ENCODE results near the gene ACOT11.
A peak's percentile ranks its signal among the peaks of the same experiment; 100 is the strongest.

The ACOT11 gene

GRCh38 chr1:54542120-54542961 is 5.7 kb upstream of the ACOT11 start:
- H3K9ac ChIP-seq (ENCODE audit: low read depth, low read length), result peak overlapping the region; percentile 41
- peak overlapping the region; percentile 11 to 47; a peak in 2 of 4 replicates for H3K4me3 ChIP-seq (ENCODE audit: low read depth in 1 of 2, low read length in 2 of 2)
- peak overlapping the region; percentile 43 for H2AFZ ChIP-seq (ENCODE audit: low read depth, low read length)
- no peaks in the 10 kb centered on the region for H3K36me3 ChIP-seq (ENCODE audit: insufficient read depth, low read length)
- DNase-seq, result peak; percentile 79
- peaks cover 16% of the 10 kb centered on the region for H3K4me1 ChIP-seq (ENCODE audit: insufficient read depth, low read length)
- H3K4me2 ChIP-seq (ENCODE audit: insufficient read depth, low read length), result peak overlapping the region; percentile 60
- peak; percentile 21 for TF ChIP-seq CTCF (IDR thresholded peaks at IDR 0.05; ENCODE audit: borderline replicate concordance, extremely low read depth, low read length, poor library complexity, severe bottlenecking)
- no peak for TF ChIP-seq EZH2 (IDR thresholded peaks at IDR 0.05; ENCODE audit: borderline replicate concordance, low read depth, low read length, severe bottlenecking)
- no peaks in the 10 kb centered on the region for H3K79me2 ChIP-seq (ENCODE audit: insufficient read depth, low read length)
- H3K9me3 ChIP-seq (ENCODE audit: insufficient read depth, low read length, severe bottlenecking), result no peaks in the 10 kb centered on the region
- peaks cover 15% of the 10 kb centered on the region for H3K27me3 ChIP-seq (ENCODE audit: insufficient read depth, low read length, poor library complexity)
- peak; percentile 91 for ATAC-seq (ENCODE audit: insufficient read depth, low read depth)
- no peaks in the 10 kb centered on the region for H4K20me1 ChIP-seq (ENCODE audit: insufficient read depth, low read length)
- no peak overlapping the region for H3K27ac ChIP-seq (ENCODE audit: low read length)

DNA sequence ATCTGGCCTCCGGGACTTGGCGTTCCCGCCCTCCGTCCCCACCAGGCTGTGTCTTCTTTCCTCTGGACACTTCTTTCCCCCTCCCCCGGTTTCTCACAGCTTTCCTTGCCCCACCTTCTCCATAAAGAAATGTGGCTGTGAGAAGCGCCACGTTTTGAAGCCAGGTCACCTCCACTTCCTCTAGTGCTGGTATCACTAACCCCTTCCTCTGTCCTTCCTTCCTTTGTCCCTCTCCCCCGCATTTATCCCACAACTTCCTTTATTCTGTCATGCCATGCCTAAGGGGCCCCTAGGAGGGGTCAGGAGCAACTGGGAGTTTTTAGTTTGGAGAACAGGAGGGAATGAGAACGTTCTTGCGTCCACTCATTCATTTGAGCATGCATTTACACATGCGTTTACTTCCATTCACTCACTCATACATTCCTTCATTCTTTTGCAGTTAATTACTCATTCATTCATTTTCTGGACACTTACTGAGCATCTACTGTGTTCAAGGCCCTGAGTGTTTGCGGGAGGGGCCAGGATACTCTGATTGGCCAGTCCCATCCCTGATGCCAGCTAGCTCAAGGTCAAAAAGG is 5.0 kb upstream of the ACOT11 start:
- DNase-seq (no peak), ATAC-seq (ENCODE audit: insufficient read depth, low read depth) (no peak)
- TF ChIP-seq CTCF (IDR thresholded peaks at IDR 0.05; ENCODE audit: borderline replicate concordance, extremely low read depth, low read length, poor library complexity, severe bottlenecking) (no peak), EZH2 (IDR thresholded peaks at IDR 0.05; ENCODE audit: borderline replicate concordance, low read depth, low read length, severe bottlenecking) (no peak)
- H3K79me2 ChIP-seq (ENCODE audit: insufficient read depth, low read length), result no peaks in the 10 kb centered on the region
- H4K20me1 ChIP-seq (ENCODE audit: insufficient read depth, low read length), result no peaks in the 10 kb centered on the region
- no peaks in the 10 kb centered on the region for H3K36me3 ChIP-seq (ENCODE audit: insufficient read depth, low read length)
- H3K9ac ChIP-seq (ENCODE audit: low read depth, low read length), result peak overlapping the region; percentile 41; the same call in 1 of the 2 replicates
- H3K27me3 ChIP-seq (ENCODE audit: insufficient read depth, low read length, poor library complexity), result peaks cover 15% of the 10 kb centered on the region
- H3K27ac ChIP-seq (ENCODE audit: low read length), result no peak overlapping the region
- peak overlapping the region; percentile 60 for H3K4me2 ChIP-seq (ENCODE audit: insufficient read depth, low read length)
- H3K9me3 ChIP-seq (ENCODE audit: insufficient read depth, low read length, severe bottlenecking), result no peaks in the 10 kb centered on the region
- H3K4me3 ChIP-seq (ENCODE audit: low read depth in 1 of 2, low read length in 2 of 2), result peak overlapping the region in 1 of 2 experiments; percentile 47; a peak in 2 of 4 replicates
- peak overlapping the region; percentile 0; the same call in 1 of the 2 replicates for H2AFZ ChIP-seq (ENCODE audit: low read depth, low read length)
- peaks cover 16% of the 10 kb centered on the region for H3K4me1 ChIP-seq (ENCODE audit: insufficient read depth, low read length)

DNA sequence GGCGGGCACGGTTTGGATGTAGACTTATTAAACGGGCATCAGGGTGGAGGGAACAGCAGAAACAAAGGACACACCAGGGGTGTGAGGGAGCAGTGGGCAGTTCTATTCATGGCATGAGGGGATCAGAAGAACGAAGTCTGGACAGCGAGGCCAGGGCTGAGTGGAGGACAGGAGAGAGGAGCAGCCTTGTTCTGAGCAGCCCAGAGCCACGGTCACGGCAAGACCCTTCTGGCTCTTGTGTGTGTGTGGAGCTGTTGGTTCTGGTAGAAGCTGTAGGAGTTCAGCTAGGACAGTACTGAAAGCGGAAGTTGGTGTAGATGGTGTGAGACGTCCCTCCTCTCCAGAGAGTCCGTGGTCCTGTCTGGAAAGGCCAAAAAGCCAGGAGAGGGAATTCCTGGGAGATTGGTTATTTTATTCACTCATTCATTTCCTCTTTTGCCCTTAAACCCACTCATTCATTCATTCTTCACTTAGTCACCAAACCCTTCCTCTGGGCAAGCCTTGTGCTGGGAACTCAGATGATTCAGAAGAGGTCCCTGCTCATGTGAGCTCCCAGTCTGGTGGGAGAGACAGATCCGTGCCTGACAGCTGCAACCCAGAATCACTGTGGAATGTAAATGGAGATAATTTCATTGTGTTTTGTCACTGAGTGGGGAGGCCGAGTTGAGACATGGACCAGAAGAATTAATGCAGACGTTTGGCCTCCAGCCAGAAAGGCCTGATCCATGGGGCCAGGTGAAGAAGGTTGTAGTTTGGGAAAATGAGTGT is 4.1 kb upstream of the ACOT11 start:
- H3K79me2 ChIP-seq (ENCODE audit: insufficient read depth, low read length), result no peaks in the 10 kb centered on the region
- no peaks in the 10 kb centered on the region for H3K9me3 ChIP-seq (ENCODE audit: insufficient read depth, low read length, severe bottlenecking)
- H3K4me2 ChIP-seq (ENCODE audit: insufficient read depth, low read length), result no peak overlapping the region
- no peak for ATAC-seq (ENCODE audit: insufficient read depth, low read depth)
- H4K20me1 ChIP-seq (ENCODE audit: insufficient read depth, low read length), result no peaks in the 10 kb centered on the region
- no peaks in the 10 kb centered on the region for H3K36me3 ChIP-seq (ENCODE audit: insufficient read depth, low read length)
- H3K4me1 ChIP-seq (ENCODE audit: insufficient read depth, low read length), result peaks cover 16% of the 10 kb centered on the region
- no peak overlapping the region for H3K9ac ChIP-seq (ENCODE audit: low read depth, low read length)
- H2AFZ ChIP-seq (ENCODE audit: low read depth, low read length), result no peak overlapping the region
- no peak overlapping the region for H3K4me3 ChIP-seq (ENCODE audit: low read depth in 1 of 2, low read length in 2 of 2)
- TF ChIP-seq CTCF (IDR thresholded peaks at IDR 0.05; ENCODE audit: borderline replicate concordance, extremely low read depth, low read length, poor library complexity, severe bottlenecking), result no peak
- TF ChIP-seq EZH2 (IDR thresholded peaks at IDR 0.05; ENCODE audit: borderline replicate concordance, low read depth, low read length, severe bottlenecking), result no peak
- no peak for DNase-seq
- H3K27me3 ChIP-seq (ENCODE audit: insufficient read depth, low read length, poor library complexity), result peaks cover 15% of the 10 kb centered on the region
- no peak overlapping the region for H3K27ac ChIP-seq (ENCODE audit: low read length)
